C4-2B (cell line): ENCODE data around the gene P4HTM.

Experiments
- CTCF ChIP-seq: fragments of 450-650 bp; conservative IDR thresholded peaks from 2 replicates; pipeline ENCODE4 v1.5.1; 2017; ENCODE audit warnings: mild to moderate bottlenecking
- ZFX ChIP-seq: fragments of 450-650 bp; IDR thresholded peaks from 2 replicates; pipeline ENCODE4 v1.6.1; 2017

- TF ChIP-seq CTCF (no peak), ZFX (no peak)
Observed at GRCh38 chr3:49030321-49030720, 40.3 kb downstream of the P4HTM start.
